SK-N-SH (cell line): ENCODE results near the gene EXOC4. TPM values are rescaled to one million over a fixed set of nuclear protein-coding genes. Genes with fewer than 3 reads are reported as not detected.

Source experiments
- CTCF ChIA-PET: fragments of 300-600, 350-600 bp; formaldehyde crosslinking; extraction: SDS; loops from one replicate; lab custom pipeline; 2021; lab: Yijun Ruan, JAX
- POLR2A ChIA-PET: fragments of 350-600 bp; sonication (Branson Sonifier 250); formaldehyde crosslinking; extraction: SDS; loops from one replicate; lab custom pipeline; 2020; ENCODE audit warnings: antibody characterized with exemption, inconsistent platforms; lab: Yijun Ruan, JAX
- DNase-seq: peaks from one replicate; pipeline ENCODE4 v3.0.0; 2012
- H2AFZ ChIP-seq: fragments of 200-600 bp; sonication (generic); 2 replicates; pipeline ENCODE4 v1.8.1; 2016; ENCODE audit warnings: antibody characterized with exemption, mild to moderate bottlenecking, low read depth
- H3F3A ChIP-seq: fragments of 200-600 bp; sonication (generic); replicated peaks from 2 replicates; pipeline ENCODE3; 2016; ENCODE audit warnings: antibody characterized with exemption, mild to moderate bottlenecking; ENCODE audit not compliant: insufficient read depth
- H3K27ac ChIP-seq, 2 experiments: fragments of 200-500 bp in 1 of 2; fragments of 200-600 bp in 1 of 2; sonication (Bioruptor generic) in 1 of 2; sonication (generic), shearing (Covaris generic) in 1 of 2; 2 replicates each; pipeline versions ENCODE4 v1.5.1 to v1.6.1; 2014 to 2016; ENCODE audit warnings: low read depth in 2 of 2, inconsistent platforms in 1 of 2, low read length in 1 of 2, mild to moderate bottlenecking in 1 of 2, mixed read lengths in 1 of 2
- H3K27me3 ChIP-seq: fragments of 200-600 bp; sonication (generic), shearing (Covaris generic); 2 replicates; pipeline ENCODE4 v1.6.1; 2016; ENCODE audit warnings: mixed run types; ENCODE audit not compliant: insufficient read depth
- H3K36me3 ChIP-seq, 2 experiments: fragments of 200-500 bp in 1 of 2; fragments of 200-600 bp in 1 of 2; sonication (Bioruptor generic) in 1 of 2; sonication (generic) in 1 of 2; replicated peaks in 1 of 2; 2 replicates each; pipeline versions ENCODE3 to v1.5.1; 2014 to 2016; ENCODE audit warnings: low read length in 1 of 2, mild to moderate bottlenecking in 1 of 2; ENCODE audit not compliant: insufficient read depth in 2 of 2, control insufficient read depth in 1 of 2
- H3K4me1 ChIP-seq, 2 experiments: fragments of 200-500 bp in 1 of 2; fragments of 200-600 bp in 1 of 2; sonication (Bioruptor generic) in 1 of 2; sonication (generic), shearing (Covaris generic) in 1 of 2; 2 replicates each; pipeline versions ENCODE4 v1.5.1 to v1.6.1; 2014 to 2016; ENCODE audit warnings: low read depth in 1 of 2, low read length in 1 of 2, mixed run types in 1 of 2; ENCODE audit not compliant: insufficient read depth in 2 of 2, control insufficient read depth in 1 of 2
- H3K4me2 ChIP-seq: fragments of 200-600 bp; sonication (generic), shearing (Covaris generic); 2 replicates; pipeline ENCODE4 v1.6.1; 2017; ENCODE audit warnings: mixed run types
- H3K4me3 ChIP-seq, 2 experiments: fragments of 200-500 bp in 1 of 2; fragments of 200-600 bp in 1 of 2; sonication (Bioruptor generic) in 1 of 2; sonication (generic), shearing (Covaris generic) in 1 of 2; 2 replicates each; pipeline versions ENCODE4 v1.5.1 to v1.8.1; 2014 to 2016; ENCODE audit warnings: low read depth in 2 of 2, inconsistent platforms in 1 of 2, low read length in 1 of 2, mild to moderate bottlenecking in 1 of 2, mixed read lengths in 1 of 2, moderate library complexity in 1 of 2
- H3K79me2 ChIP-seq: fragments of 200-600 bp; sonication (generic); 2 replicates; pipeline ENCODE4 v1.8.1; 2017; ENCODE audit warnings: mild to moderate bottlenecking; ENCODE audit not compliant: insufficient read depth
- H3K9ac ChIP-seq: fragments of 200-600 bp; sonication (generic); 2 replicates; pipeline ENCODE4 v1.6.1; 2017; ENCODE audit warnings: mixed run types
- H3K9me2 ChIP-seq: fragments of 200-600 bp; sonication (generic); 2 replicates; pipeline ENCODE4 v1.6.1; 2017; ENCODE audit warnings: mixed run types
- H3K9me3 ChIP-seq: fragments of 200-600 bp; sonication (generic); 2 replicates; pipeline ENCODE4 v1.6.1; 2017; ENCODE audit warnings: mixed run types, mild to moderate bottlenecking, moderate library complexity
- H4K20me1 ChIP-seq: fragments of 200-600 bp; sonication (generic); 2 replicates; pipeline ENCODE4 v1.6.1; 2017; ENCODE audit warnings: mild to moderate bottlenecking, mixed run types; ENCODE audit not compliant: insufficient read depth
- EP300 ChIP-seq, 2 experiments: IDR thresholded peaks; 2 replicates each; pipeline versions ENCODE4 v1.4.0 to v1.6.1; 2012; ENCODE audit warnings: borderline replicate concordance in 1 of 2, low read depth in 1 of 2, low read length in 1 of 2
- EZH2phosphoT487 ChIP-seq: fragments of 200-600 bp; sonication (generic); IDR thresholded peaks from 2 replicates; pipeline ENCODE4 v1.6.1; 2017; ENCODE audit warnings: low read depth, mixed run types, mild to moderate bottlenecking, antibody characterized with exemption, moderate library complexity, borderline replicate concordance
- FOSL2 ChIP-seq: IDR thresholded peaks from 2 replicates; pipeline ENCODE4 v1.4.0; 2012; ENCODE audit warnings: low read depth, mild to moderate bottlenecking, moderate library complexity, borderline replicate concordance
- FOXJ3 ChIP-seq: sonication (generic); formaldehyde crosslinking; IDR thresholded peaks from 2 replicates; pipeline ENCODE4 v1.5.1; 2020; ENCODE audit warnings: mild to moderate bottlenecking, missing genetic modification reagents
- FOXM1 ChIP-seq: IDR thresholded peaks from 2 replicates; pipeline ENCODE4 v1.4.0; 2012; ENCODE audit warnings: low read depth, mild to moderate bottlenecking
- GABPA ChIP-seq: IDR thresholded peaks from 2 replicates; pipeline ENCODE4 v1.4.0; 2012; ENCODE audit warnings: low read depth, mild to moderate bottlenecking
- GATA2 ChIP-seq: sonication (generic); formaldehyde crosslinking; IDR thresholded peaks from 2 replicates; pipeline ENCODE4 v1.5.0; 2020; ENCODE audit warnings: mild to moderate bottlenecking, missing genetic modification reagents
- JUND ChIP-seq: IDR thresholded peaks from 2 replicates; pipeline ENCODE4 v1.4.0; 2012
- MXI1 ChIP-seq: IDR thresholded peaks from 2 replicates; pipeline ENCODE4 v1.6.1; 2012; ENCODE audit warnings: mild to moderate bottlenecking, low read depth, low read length, improper control_type of control experiment
- NFIC ChIP-seq: IDR thresholded peaks from 2 replicates; pipeline ENCODE4 v1.4.0; 2012; ENCODE audit warnings: borderline replicate concordance
- POLR2AphosphoS5 ChIP-seq: IDR thresholded peaks from 2 replicates; pipeline ENCODE4 v1.6.1; 2012; ENCODE audit warnings: low read depth, low read length
- RCOR1 ChIP-seq: fragments of 150-350 bp; IDR thresholded peaks from 2 replicates; pipeline ENCODE4 v1.6.1; 2017; ENCODE audit warnings: antibody characterized with exemption, low read length
- REST ChIP-seq: IDR thresholded peaks from 2 replicates; pipeline ENCODE4 v1.6.1; 2012; ENCODE audit warnings: mild to moderate bottlenecking, low read depth, low read length, moderate library complexity
- RFX5 ChIP-seq: IDR thresholded peaks from 2 replicates; pipeline ENCODE4 v1.6.1; 2012; ENCODE audit warnings: mild to moderate bottlenecking, improper control_type of control experiment, low read length
- RXRA ChIP-seq: IDR thresholded peaks from 2 replicates; pipeline ENCODE4 v1.4.0; 2012; ENCODE audit warnings: low read depth, mild to moderate bottlenecking, borderline replicate concordance
- SIN3A ChIP-seq: IDR thresholded peaks from 2 replicates; pipeline ENCODE4 v1.6.1; 2012; ENCODE audit warnings: low read depth, mild to moderate bottlenecking, low read length, moderate library complexity, borderline replicate concordance
- SMC3 ChIP-seq: IDR thresholded peaks from 2 replicates; pipeline ENCODE4 v1.6.1; 2012; ENCODE audit warnings: low read depth, low read length, improper control_type of control experiment
- TAF1 ChIP-seq: IDR thresholded peaks from 2 replicates; pipeline ENCODE4 v1.6.1; 2012; ENCODE audit warnings: low read depth, mild to moderate bottlenecking, low read length, moderate library complexity, borderline replicate concordance
- ZBTB33 ChIP-seq: IDR thresholded peaks from 2 replicates; pipeline ENCODE4 v1.4.0; 2012; ENCODE audit warnings: low read depth, borderline replicate concordance
- WGBS: methylation state at CpG from one replicate; pipeline ENCODE4 v1.1.6; 2017; ENCODE audit warnings: low lambda C conversion rate; 5-methylcytosine and 5-hydroxymethylcytosine counted together
- polyA plus RNA-seq, 3 experiments: library from polyadenylated mRNA; depleted of rRNA; stranded (reverse); fragments of >200 nt; gene quantifications; 2 replicates each; pipeline ENCODE4 v1.2.3, GENCODE V29; 2012
- TF ChIP-seq, protein P1 (sequence below): IDR thresholded peaks from 2 replicates; pipeline ENCODE4 v1.4.0; 2012; ENCODE audit warnings: low read depth

The EXOC4 gene
- polyA plus RNA-seq, 1 of the 3 experiments (the other 2 are of a cell fraction) = 37.3 TPM

DNA sequence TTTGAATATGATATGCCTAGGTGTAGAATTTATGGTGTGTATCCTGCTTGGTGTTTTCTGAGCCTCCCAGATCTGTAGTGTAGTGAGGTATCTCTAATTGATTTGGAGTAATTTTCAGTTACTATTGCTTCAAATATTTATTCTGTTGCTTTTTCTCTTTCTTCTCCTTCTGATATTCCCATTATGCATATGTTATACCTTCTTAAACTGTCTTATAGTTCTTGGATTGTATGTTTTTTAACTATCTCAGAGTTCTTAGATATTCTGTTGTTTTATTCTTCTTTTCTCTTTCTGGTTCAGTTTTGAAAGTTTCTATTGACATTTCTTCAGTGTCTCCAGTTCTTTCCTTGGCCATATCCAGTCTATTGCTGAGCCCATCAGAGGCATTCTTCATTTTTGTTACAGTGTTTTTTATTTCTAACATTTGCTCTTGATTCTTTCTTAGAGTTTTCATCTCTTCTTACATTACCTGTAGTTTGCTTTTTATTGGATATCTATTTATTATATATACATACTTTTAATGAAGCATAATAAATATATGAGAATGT, 668.8 kb downstream of the EXOC4 start:
- TF ChIP-seq MXI1 = no peak
- TF ChIP-seq EZH2phosphoT487 = no peak
- no peak for TF ChIP-seq GATA2 (CRISPR knock-in tag)
- no peak for TF ChIP-seq RXRA
- TF ChIP-seq SIN3A = no peak
- TF ChIP-seq NFIC = no peak
- no peak for TF ChIP-seq SMC3
- TF ChIP-seq EP300 (IDR thresholded peaks at IDR 0.05; ENCODE audit: borderline replicate concordance in 1 of 2, low read depth in 1 of 2, low read length in 1 of 2) = no peak
- no peak for TF ChIP-seq RCOR1
- no peak for TF ChIP-seq FOXJ3 (CRISPR knock-in tag)
- TF ChIP-seq TAF1 = no peak
- no peak for TF ChIP-seq ZBTB33
- TF ChIP-seq POLR2AphosphoS5 = no peak
- TF ChIP-seq JUND = no peak
- TF ChIP-seq, protein P1, sequence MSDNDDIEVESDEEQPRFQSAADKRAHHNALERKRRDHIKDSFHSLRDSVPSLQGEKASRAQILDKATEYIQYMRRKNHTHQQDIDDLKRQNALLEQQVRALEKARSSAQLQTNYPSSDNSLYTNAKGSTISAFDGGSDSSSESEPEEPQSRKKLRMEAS = no peak
- TF ChIP-seq GABPA = no peak
- TF ChIP-seq, all 33 proteins: peak for 0
- no peaks in the 10 kb centered on the region for H4K20me1 ChIP-seq
- H3K4me2 ChIP-seq = no peak overlapping the region
- no peaks in the 10 kb centered on the region; a peak in 1 of 4 replicates for H3K4me1 ChIP-seq
- no peak for DNase-seq
- H2AFZ ChIP-seq = no peak overlapping the region
- no peak overlapping the region for H3K4me3 ChIP-seq
- H3K9ac ChIP-seq = no peak overlapping the region
- no peak overlapping the region for H3K27ac ChIP-seq
- peaks cover 11% of the 10 kb centered on the region for H3K9me3 ChIP-seq
- no peaks in the 10 kb centered on the region for H3K27me3 ChIP-seq
- no peaks in the 10 kb centered on the region for H3K9me2 ChIP-seq
- ChIA-PET CTCF (no interaction called here), POLR2A (no interaction called here)
- H3K36me3 ChIP-seq = peaks cover 28 to 38% of the 10 kb centered on the region in 2 experiments
- no peaks in the 10 kb centered on the region for H3F3A ChIP-seq
- no peaks in the 10 kb centered on the region for H3K79me2 ChIP-seq

DNA sequence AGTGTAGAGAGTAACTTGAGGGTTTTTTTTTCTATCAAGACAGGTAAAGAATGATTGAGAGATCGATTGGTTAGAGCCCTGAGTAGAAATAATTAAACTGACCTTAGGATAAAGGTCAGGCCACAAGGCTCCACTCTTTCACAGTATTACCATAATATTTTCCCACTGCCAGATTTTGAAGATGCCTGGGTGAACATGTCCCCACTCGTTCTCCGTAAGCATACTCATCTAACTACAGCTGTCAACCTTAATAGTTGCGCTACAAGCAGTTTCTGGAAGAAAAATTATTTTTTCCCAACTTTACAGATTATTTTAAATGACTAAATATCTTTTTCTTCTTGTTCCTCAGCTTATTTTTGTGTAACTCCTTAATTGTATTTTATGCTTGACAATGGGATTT, 671.1 kb downstream of the EXOC4 start:
- H2AFZ ChIP-seq = no peak overlapping the region
- TF ChIP-seq FOSL2 (no peak), RXRA (no peak), REST (no peak), ZBTB33 (no peak), EP300 (IDR thresholded peaks at IDR 0.05; ENCODE audit: borderline replicate concordance in 1 of 2, low read depth in 1 of 2, low read length in 1 of 2) (no peak), RFX5 (no peak), GATA2 (CRISPR knock-in tag) (no peak), FOXM1 (no peak), SIN3A (no peak)
- no peak overlapping the region for H3K4me3 ChIP-seq
- 94% methylated on average over 4 of the region's 4 CpGs for WGBS
- no peaks in the 10 kb centered on the region for H4K20me1 ChIP-seq
- peaks cover 20 to 25% of the 10 kb centered on the region in 2 experiments for H3K36me3 ChIP-seq
- no peaks in the 10 kb centered on the region for H3F3A ChIP-seq
- H3K9ac ChIP-seq = no peak overlapping the region
- H3K9me2 ChIP-seq = no peaks in the 10 kb centered on the region
- no peak overlapping the region for H3K27ac ChIP-seq
- no peak overlapping the region for H3K4me2 ChIP-seq
- H3K9me3 ChIP-seq = peaks cover 11% of the 10 kb centered on the region
- CTCF ChIA-PET = interaction anchor here (1.1 to 1.3 kb wide), 3 partner anchors 8 to 92 kb away, joined by 3 to 6 read pairs (median 4); no protein-coding TSS in a partner anchor
- H3K27me3 ChIP-seq = no peaks in the 10 kb centered on the region
- H3K4me1 ChIP-seq = peaks cover 0 to 9% of the 10 kb centered on the region in 2 experiments; a peak in 2 of 4 replicates
- POLR2A ChIA-PET = no interaction called here
- no peaks in the 10 kb centered on the region for H3K79me2 ChIP-seq
- no peak for DNase-seq
